OCI-LY7 (cell line): ENCODE results near the gene ACTL9. TPM values are rescaled to one million over a fixed set of nuclear protein-coding genes. Genes with fewer than 3 reads are reported as not detected.

ENCODE experiments used
- BruUV-seq: library from RNA; stranded (reverse); fragments of 400-500 nt; replicated peaks from 2 replicates; lab custom pipeline; 2021; lab: Mats Ljungman, UMichigan
- CTCF ChIA-PET: fragments of 300-600 bp; sonication (Branson Sonifier 250); formaldehyde crosslinking; loops from one replicate; lab custom pipeline; 2022; ENCODE audit warnings: antibody characterized with exemption; ENCODE audit not compliant: unreplicated experiment; lab: Charles Lee
- POLR2A ChIA-PET: fragments of 300-600 bp; sonication (Branson Sonifier 250); formaldehyde crosslinking; loops from one replicate; lab custom pipeline; 2022; ENCODE audit warnings: antibody characterized with exemption; lab: Charles Lee
- DNase-seq: peaks from one replicate; pipeline ENCODE4 v3.0.0-alpha.2; 2015; ENCODE audit warnings: low spot score
- H2AFZ ChIP-seq: fragments of 200-600 bp; sonication (generic), shearing (Covaris generic); 2 replicates; pipeline ENCODE4 v1.6.1; 2014; ENCODE audit warnings: mild to moderate bottlenecking, antibody characterized with exemption, low read length, moderate library complexity
- H3K27ac ChIP-seq: fragments of 200-600 bp; sonication (generic); 2 replicates; pipeline ENCODE4 v1.5.1; 2014; ENCODE audit warnings: mixed run types, low read depth, mild to moderate bottlenecking, moderate library complexity, low read length, inconsistent platforms; ENCODE audit not compliant: poor library complexity, severe bottlenecking
- H3K36me3 ChIP-seq: fragments of 200-600 bp; sonication (generic); 2 replicates; pipeline ENCODE4 v1.6.1; 2014; ENCODE audit warnings: mild to moderate bottlenecking, antibody characterized with exemption, low read length, moderate library complexity, mixed read lengths; ENCODE audit not compliant: insufficient read depth
- H3K4me1 ChIP-seq: fragments of 200-600 bp; sonication (generic); 2 replicates; pipeline ENCODE4 v1.5.1; 2014; ENCODE audit warnings: mild to moderate bottlenecking, low read length; ENCODE audit not compliant: insufficient read depth, poor library complexity, severe bottlenecking
- H3K4me2 ChIP-seq: fragments of 200-600 bp; sonication (generic); 2 replicates; pipeline ENCODE4 v1.6.1; 2014; ENCODE audit warnings: mild to moderate bottlenecking, low read length
- H3K4me3 ChIP-seq: fragments of 200-600 bp; sonication (generic); 2 replicates; pipeline ENCODE4 v1.5.1; 2014; ENCODE audit warnings: mild to moderate bottlenecking, low read depth, low read length; ENCODE audit not compliant: poor library complexity, severe bottlenecking
- H3K79me2 ChIP-seq: fragments of 200-600 bp; sonication (generic); 2 replicates; pipeline ENCODE4 v1.6.1; 2016; ENCODE audit warnings: low read depth, mild to moderate bottlenecking, low read length, moderate library complexity, mixed read lengths; ENCODE audit not compliant: insufficient read depth
- H3K9me2 ChIP-seq: fragments of 200-600 bp; sonication (generic); 2 replicates; pipeline ENCODE4 v1.6.1; 2016; ENCODE audit warnings: mild to moderate bottlenecking, low read length, mixed read lengths; ENCODE audit not compliant: insufficient read depth
- H3K9me3 ChIP-seq: fragments of 200-600 bp; sonication (generic); 2 replicates; pipeline ENCODE4 v1.6.1; 2014; ENCODE audit warnings: mild to moderate bottlenecking, mixed run types, low read length, mixed read lengths
- H4K20me1 ChIP-seq: fragments of 200-600 bp; sonication (generic); 2 replicates; pipeline ENCODE4 v1.6.1; 2014; ENCODE audit warnings: mild to moderate bottlenecking, antibody characterized with exemption, low read length, moderate library complexity, mixed read lengths; ENCODE audit not compliant: insufficient read depth
- EZH2phosphoT487 ChIP-seq: fragments of 200-600 bp; sonication (generic); IDR thresholded peaks from 2 replicates; pipeline ENCODE4 v1.6.1; 2018; ENCODE audit warnings: low read depth, borderline replicate concordance, mild to moderate bottlenecking, mixed run types, antibody characterized with exemption, low read length, moderate library complexity, mixed read lengths
- intact Hi-C: fragments of 100-400 bp; cut with micrococcal nuclease; formaldehyde crosslinking; loops from one replicate; pipeline ENCODE4 v1.10.0; 2022; ENCODE audit not compliant: unreplicated experiment
- total RNA-seq, 2 experiments: library from RNA; depleted of rRNA in 1 of 2; stranded (reverse); fragments of >200 nt in 1 of 2; shearing (Covaris generic) in 1 of 2; gene quantifications; 2 replicates each; pipeline ENCODE4 v1.2.3, GENCODE V29; 2014 to 2022
- TF ChIP-seq, protein P1 (sequence below): fragments of 200-600 bp; sonication (generic); conservative IDR thresholded peaks from 2 replicates; pipeline ENCODE4 v1.5.1; 2014; ENCODE audit warnings: mild to moderate bottlenecking, antibody characterized with exemption, low read length, moderate library complexity, mixed read lengths

The ACTL9 gene
- total RNA-seq, 2 experiments from 2014 or later, result not detected

DNA sequence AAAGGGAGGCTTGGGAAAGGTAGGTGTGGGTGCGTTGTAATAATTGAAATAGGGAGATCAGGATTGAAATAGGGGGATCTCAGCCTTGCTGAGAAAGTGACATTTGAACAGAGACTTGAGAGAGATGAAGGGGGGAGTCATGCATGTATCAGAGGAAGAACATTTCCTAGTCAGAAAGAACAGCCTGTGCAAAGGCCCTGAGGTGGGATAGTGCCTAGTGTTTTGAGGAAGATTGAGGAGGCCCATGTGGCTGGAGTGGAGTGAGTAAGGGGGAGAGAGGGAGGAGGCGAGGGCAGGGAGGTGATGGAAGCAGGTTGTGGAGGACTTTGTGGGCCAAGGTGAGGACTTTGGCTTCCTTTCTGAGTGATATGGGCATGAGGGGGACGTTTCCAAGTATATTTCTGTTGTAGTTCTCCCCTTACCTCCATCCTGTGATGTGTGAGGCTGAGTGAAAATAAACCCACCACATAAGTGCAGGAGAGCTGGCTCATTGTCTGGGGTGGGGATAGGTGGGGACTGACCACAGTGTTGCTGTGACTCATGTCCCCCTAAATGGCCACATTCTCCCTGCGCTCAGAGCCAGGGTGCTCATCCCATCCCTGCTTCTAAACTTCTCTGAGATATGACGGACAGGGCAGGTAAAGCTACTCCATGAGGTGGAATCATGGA, 17.8 kb downstream of the ACTL9 start:
- H4K20me1 ChIP-seq, result no peaks in the 10 kb centered on the region
- no peaks in the 10 kb centered on the region for H3K4me1 ChIP-seq
- H3K4me2 ChIP-seq, result no peak overlapping the region
- intact Hi-C loops, result no loop called here
- no peak for DNase-seq
- H3K27ac ChIP-seq, result no peak overlapping the region
- POLR2A ChIA-PET, result interaction anchor here (0.5 to 0.7 kb wide), 2 partner anchors 14 to 88 kb away, joined by 3 read pairs; no protein-coding TSS in a partner anchor
- H3K79me2 ChIP-seq, result no peaks in the 10 kb centered on the region
- no peak overlapping the region for H2AFZ ChIP-seq
- CTCF ChIA-PET, result no interaction called here
- H3K36me3 ChIP-seq, result no peaks in the 10 kb centered on the region
- BruUV-seq, result no TSS peak
- no peaks in the 10 kb centered on the region for H3K9me3 ChIP-seq
- H3K9me2 ChIP-seq, result no peaks in the 10 kb centered on the region
- no peak overlapping the region for H3K4me3 ChIP-seq
- TF ChIP-seq EZH2phosphoT487, result no peak
- TF ChIP-seq, protein P1, sequence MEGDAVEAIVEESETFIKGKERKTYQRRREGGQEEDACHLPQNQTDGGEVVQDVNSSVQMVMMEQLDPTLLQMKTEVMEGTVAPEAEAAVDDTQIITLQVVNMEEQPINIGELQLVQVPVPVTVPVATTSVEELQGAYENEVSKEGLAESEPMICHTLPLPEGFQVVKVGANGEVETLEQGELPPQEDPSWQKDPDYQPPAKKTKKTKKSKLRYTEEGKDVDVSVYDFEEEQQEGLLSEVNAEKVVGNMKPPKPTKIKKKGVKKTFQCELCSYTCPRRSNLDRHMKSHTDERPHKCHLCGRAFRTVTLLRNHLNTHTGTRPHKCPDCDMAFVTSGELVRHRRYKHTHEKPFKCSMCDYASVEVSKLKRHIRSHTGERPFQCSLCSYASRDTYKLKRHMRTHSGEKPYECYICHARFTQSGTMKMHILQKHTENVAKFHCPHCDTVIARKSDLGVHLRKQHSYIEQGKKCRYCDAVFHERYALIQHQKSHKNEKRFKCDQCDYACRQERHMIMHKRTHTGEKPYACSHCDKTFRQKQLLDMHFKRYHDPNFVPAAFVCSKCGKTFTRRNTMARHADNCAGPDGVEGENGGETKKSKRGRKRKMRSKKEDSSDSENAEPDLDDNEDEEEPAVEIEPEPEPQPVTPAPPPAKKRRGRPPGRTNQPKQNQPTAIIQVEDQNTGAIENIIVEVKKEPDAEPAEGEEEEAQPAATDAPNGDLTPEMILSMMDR, result no peak

DNA sequence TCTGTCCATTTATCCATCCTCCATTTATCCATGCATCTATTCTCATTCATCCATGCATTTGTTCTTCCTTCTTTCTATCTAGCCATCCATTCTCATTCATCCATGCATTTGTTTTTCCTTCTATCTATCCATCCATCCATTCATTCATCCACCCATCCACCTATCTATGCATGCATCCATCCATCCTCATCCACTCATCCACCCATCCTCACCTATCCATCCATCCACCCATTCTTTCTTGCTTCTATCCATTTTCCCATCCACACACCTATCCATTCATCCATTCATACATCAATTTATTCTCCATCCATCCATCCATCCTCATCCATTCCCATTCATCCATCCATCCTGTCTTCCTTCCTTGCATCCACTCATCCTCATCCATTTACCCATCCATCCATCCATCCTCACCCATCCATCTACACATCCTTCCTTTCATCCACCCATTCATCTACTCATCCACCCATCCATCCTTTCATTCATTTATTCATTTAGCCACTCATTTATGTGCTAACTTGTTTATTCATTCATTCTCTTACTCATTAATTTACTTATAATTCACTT, 20.3 kb downstream of the ACTL9 start:
- TF ChIP-seq, protein P1, result no peak
- TF ChIP-seq EZH2phosphoT487, result no peak
- Histone ChIP-seq H3K4me1 (peaks cover 4% of the 10 kb centered on the region), H4K20me1 (no peaks in the 10 kb centered on the region), H3K4me2 (no peak overlapping the region), H3K36me3 (no peaks in the 10 kb centered on the region), H3K79me2 (no peaks in the 10 kb centered on the region), H3K4me3 (no peak overlapping the region), H3K9me3 (no peaks in the 10 kb centered on the region), H2AFZ (no peak overlapping the region), H3K9me2 (no peaks in the 10 kb centered on the region), H3K27ac (no peak overlapping the region)
- no TSS peak for BruUV-seq
- DNase-seq, result no peak
- intact Hi-C loops, result no loop called here
- ChIA-PET POLR2A (no interaction called here), CTCF (no interaction called here)

DNA sequence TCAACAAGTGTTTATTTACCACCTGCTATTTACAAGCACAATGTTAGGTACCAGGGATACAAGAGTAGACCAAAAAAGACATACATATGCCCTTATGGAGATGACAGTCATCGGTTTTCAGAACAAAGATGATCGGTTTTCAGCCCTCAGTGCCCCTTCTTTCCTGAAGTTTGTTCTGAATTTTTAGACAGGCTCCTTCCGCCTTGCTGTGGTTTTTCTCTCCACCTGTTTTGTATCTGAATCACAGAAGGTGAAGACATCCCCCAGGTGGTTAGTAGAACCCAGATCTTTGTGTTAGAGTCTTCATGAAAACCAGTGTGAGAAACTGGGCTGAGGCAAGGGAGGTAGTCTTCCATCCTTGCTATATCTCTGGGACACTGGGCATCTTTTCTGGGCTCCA, 23.5 kb downstream of the ACTL9 start:
- no peaks in the 10 kb centered on the region for H3K79me2 ChIP-seq
- H3K4me2 ChIP-seq, result no peak overlapping the region
- H3K9me3 ChIP-seq, result no peaks in the 10 kb centered on the region
- ChIA-PET CTCF (no interaction called here), POLR2A (no interaction called here)
- no peak for DNase-seq
- no TSS peak for BruUV-seq
- H3K4me3 ChIP-seq, result no peak overlapping the region
- H3K4me1 ChIP-seq, result peaks cover 22% of the 10 kb centered on the region
- H3K9me2 ChIP-seq, result no peaks in the 10 kb centered on the region
- no peak overlapping the region for H2AFZ ChIP-seq
- intact Hi-C loops, result no loop called here
- TF ChIP-seq EZH2phosphoT487, result no peak
- TF ChIP-seq, protein P1, result no peak
- H3K36me3 ChIP-seq, result no peaks in the 10 kb centered on the region
- no peaks in the 10 kb centered on the region for H4K20me1 ChIP-seq
- H3K27ac ChIP-seq, result no peak overlapping the region
